Measurements from ENCODE around the gene NFKBIE. TPM values are rescaled to one million over a fixed set of nuclear protein-coding genes. Genes with fewer than 3 reads are reported as not detected.

NFKBIE gene
- total and polyA plus RNA-seq, 8 donors: 2.5 to 16.9 (median 7.6) TPM

DNA sequence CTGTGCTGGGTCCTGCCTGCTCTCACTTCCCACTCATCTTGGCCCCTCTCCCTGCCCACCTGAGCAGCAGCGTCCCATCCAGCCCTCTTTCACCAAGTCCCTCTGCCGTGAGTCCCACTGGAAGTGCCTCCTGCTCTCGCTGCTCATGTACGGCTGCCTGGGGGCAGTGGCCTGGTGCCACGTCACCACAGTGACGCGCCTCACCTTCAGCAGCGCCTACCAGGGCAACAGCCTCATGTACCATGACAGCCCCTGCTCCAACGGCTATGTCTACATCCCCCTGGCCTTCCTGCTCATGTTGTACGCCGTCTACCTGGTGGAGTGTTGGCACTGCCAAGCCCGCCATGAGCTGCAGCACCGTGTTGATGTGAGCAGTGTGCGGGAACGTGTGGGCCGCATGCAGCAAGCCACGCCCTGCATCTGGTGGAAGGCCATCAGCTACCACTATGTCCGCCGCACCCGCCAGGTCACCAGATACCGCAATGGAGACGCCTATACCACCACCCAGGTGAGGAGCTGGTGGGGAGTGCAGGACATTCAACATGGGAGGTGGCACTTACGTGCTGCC lies 7.7 kb upstream of the NFKBIE start:
- DNase-seq (peak in 1 of 6 donors; percentile 42), ATAC-seq (no peak), FAIRE-seq (no peak)
- Histone ChIP-seq H3K27ac (no peak overlapping the region), H3K36me3 (no peaks in the 10 kb centered on the region), H3K4me1 (peaks cover 0 to 3% (median 0%) of the 10 kb centered on the region in 3 donors), H3K4me3 (no peak overlapping the region), H3K9me3 (no peaks in the 10 kb centered on the region), H3K27me3 (peaks cover 0 to 9% (median 3%) of the 10 kb centered on the region in 4 donors)
- 72 to 76% methylated on average over 23 of the region's 23 CpGs for WGBS, 2 donors
- intact Hi-C loops (cut with DNase I): no loop called here
- TF ChIP-seq, protein P1, sequence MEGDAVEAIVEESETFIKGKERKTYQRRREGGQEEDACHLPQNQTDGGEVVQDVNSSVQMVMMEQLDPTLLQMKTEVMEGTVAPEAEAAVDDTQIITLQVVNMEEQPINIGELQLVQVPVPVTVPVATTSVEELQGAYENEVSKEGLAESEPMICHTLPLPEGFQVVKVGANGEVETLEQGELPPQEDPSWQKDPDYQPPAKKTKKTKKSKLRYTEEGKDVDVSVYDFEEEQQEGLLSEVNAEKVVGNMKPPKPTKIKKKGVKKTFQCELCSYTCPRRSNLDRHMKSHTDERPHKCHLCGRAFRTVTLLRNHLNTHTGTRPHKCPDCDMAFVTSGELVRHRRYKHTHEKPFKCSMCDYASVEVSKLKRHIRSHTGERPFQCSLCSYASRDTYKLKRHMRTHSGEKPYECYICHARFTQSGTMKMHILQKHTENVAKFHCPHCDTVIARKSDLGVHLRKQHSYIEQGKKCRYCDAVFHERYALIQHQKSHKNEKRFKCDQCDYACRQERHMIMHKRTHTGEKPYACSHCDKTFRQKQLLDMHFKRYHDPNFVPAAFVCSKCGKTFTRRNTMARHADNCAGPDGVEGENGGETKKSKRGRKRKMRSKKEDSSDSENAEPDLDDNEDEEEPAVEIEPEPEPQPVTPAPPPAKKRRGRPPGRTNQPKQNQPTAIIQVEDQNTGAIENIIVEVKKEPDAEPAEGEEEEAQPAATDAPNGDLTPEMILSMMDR (IDR thresholded peaks at IDR 0.05): no peak

DNA sequence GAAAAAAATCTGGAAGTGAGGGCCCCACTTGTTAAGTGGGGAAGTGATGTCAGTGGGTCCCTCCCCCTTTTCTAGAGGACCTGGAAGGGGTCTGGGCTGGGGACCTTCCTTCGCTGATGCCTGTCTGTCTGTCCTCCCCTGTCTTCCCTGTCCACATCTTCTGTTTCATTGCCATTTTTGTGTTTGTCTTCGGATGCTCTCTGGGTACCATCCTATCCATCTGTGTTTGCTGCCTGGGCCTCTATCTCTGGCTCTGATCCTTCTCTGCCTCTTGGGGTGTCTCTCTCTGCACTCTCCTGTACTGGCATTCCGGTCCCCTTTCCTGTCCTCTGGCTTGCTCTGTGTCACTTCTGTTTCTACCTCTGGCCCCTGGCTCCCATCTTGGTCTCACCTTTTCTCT lies 7.2 kb upstream of the NFKBIE start:
- intact Hi-C loops (cut with DNase I): no loop called here
- H3K9me3 ChIP-seq: no peaks in the 10 kb centered on the region
- H3K4me3 ChIP-seq: no peak overlapping the region
- no peaks in the 10 kb centered on the region for H3K36me3 ChIP-seq
- ATAC-seq (no peak), DNase-seq (peak in 1 of 6 donors; percentile 10), FAIRE-seq (no peak)
- peaks cover 0 to 3% (median 0%) of the 10 kb centered on the region in 3 donors for H3K4me1 ChIP-seq
- TF ChIP-seq, protein P1 (IDR thresholded peaks at IDR 0.05): no peak
- no peak overlapping the region for H3K27ac ChIP-seq
- peaks cover 0 to 9% (median 3%) of the 10 kb centered on the region in 4 donors for H3K27me3 ChIP-seq
- WGBS, 2 donors: 74 to 81% methylated on average over 3 of the region's 3 CpGs

DNA sequence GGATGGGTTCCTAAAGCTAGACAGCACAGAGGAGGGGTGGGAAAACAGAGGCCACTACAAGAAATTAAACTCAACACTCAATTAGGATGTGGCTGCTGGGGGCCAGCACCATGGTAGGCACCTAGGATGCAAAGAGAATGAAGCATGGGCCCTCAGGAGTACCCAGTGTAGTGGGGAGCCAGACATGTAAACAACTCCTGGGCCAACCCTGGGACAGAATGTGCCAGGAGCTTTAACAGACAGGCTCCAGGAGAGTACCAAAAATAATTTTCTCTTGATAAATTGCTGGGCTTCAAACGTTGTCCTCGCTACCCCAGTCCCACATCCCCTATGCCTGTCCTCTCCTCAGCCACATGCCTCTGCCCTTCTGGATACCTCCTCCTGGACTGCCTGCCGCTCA lies 6.6 kb upstream of the NFKBIE start:
- H3K9me3 ChIP-seq: no peaks in the 10 kb centered on the region
- FAIRE-seq (no peak), ATAC-seq (no peak), DNase-seq (peak in 1 of 6 donors; percentile 7)
- H3K4me1 ChIP-seq: peaks cover 0 to 3% (median 0%) of the 10 kb centered on the region in 3 donors
- no peak overlapping the region for H3K27ac ChIP-seq
- intact Hi-C loops (cut with DNase I): no loop called here
- no peaks in the 10 kb centered on the region for H3K36me3 ChIP-seq
- WGBS, 2 donors: 53% methylated on average over 3 of the region's 3 CpGs
- TF ChIP-seq, protein P1 (IDR thresholded peaks at IDR 0.05): no peak
- peaks cover 0 to 9% (median 3%) of the 10 kb centered on the region in 4 donors for H3K27me3 ChIP-seq
- no peak overlapping the region for H3K4me3 ChIP-seq

DNA sequence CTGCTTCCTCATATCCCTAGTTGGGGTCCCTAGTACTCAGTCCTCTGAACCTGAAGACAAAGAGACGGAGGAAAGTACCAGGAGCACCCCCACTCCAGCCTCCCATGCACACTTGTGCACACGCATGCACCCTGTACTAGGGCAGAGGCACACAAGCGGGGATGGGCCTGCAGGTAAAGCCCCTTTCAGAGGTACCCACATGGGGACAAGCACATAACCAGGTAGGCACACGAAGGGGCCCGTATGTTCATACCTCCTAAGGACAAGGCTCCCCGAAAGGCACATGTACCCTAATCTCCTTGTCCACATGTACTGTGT lies 6.0 kb upstream of the NFKBIE start:
- FAIRE-seq: no peak

More for the DNA sequence above, 6.0 kb upstream of the NFKBIE start:
- 87 to 94% methylated on average over 6 of the region's 6 CpGs for WGBS, 2 donors
- DNase-seq (peak in 1 of 6 donors; percentile 27), ATAC-seq (no peak)
- Histone ChIP-seq H3K4me3 (no peak overlapping the region), H3K27me3 (peaks cover 0 to 8% (median 3%) of the 10 kb centered on the region in 4 donors), H3K4me1 (peaks cover 0 to 3% (median 0%) of the 10 kb centered on the region in 3 donors), H3K36me3 (no peaks in the 10 kb centered on the region), H3K9me3 (no peaks in the 10 kb centered on the region), H3K27ac (no peak overlapping the region)
- intact Hi-C loops (cut with DNase I): no loop called here
- TF ChIP-seq, protein P1 (IDR thresholded peaks at IDR 0.05): no peak
